ENCODE data around the gene PSME1. TPM values are rescaled to one million over a fixed set of nuclear protein-coding genes. Genes with fewer than 3 reads are reported as not detected.

The PSME1 gene
- polyA plus RNA-seq, 2 of the 4 experiments (the other 2 are of a cell fraction), result 83.6 to 124 TPM

DNA sequence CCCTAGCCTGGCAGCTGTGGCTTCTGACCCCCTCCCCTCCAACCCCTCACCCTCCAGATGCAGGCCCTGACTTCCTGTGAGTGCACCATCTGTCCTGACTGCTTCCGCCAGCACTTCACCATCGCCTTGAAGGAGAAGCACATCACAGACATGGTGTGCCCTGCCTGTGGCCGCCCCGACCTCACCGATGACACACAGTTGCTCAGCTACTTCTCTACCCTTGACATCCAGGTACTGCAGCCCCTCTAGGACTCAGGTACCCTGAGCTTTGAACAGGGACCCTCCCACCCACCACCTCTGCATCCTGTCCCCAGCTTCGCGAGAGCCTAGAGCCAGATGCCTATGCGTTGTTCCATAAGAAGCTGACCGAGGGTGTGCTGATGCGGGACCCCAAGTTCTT, 19.1 kb downstream of the PSME1 start (continued):
- no peak for TF ChIP-seq POLR2AphosphoS2 (conservative IDR thresholded peaks at IDR 0.05; ENCODE audit: low read length)
- TF ChIP-seq EP300 (IDR thresholded peaks at IDR 0.05), result no peak

DNA sequence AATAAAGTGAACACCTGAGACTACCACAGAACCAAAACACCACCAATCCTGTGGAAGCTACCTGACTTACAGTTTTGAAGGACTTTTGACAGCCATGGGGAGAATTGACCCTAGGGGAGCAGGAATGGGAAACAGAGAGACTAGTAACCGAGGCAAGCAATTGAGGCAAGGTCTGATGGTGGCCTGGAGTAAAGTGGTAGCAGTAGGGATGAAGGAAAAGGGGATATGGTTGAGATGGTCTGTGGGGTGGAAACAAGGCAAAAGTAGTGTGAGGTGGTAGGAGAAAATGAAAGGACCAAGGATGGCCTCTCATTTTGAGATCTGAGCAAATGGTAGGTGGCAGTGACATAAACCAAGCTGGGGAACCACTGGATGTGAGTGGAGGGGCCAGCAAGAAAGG, 20.8 kb downstream of the PSME1 start:
- 93% methylated on average over 1 of the region's 1 CpG for WGBS (ENCODE audit: missing lambda C conversion rate)
- no peak for DNase-seq (ENCODE audit: low read depth in 1 of 2, low spot score in 1 of 2)
- no peak for FAIRE-seq
- no peak for TF ChIP-seq FOSB (CRISPR knock-in tag; IDR thresholded peaks at IDR 0.05)
- TF ChIP-seq CEBPB (IDR thresholded peaks at IDR 0.05), result no peak
- TF ChIP-seq, protein P1, sequence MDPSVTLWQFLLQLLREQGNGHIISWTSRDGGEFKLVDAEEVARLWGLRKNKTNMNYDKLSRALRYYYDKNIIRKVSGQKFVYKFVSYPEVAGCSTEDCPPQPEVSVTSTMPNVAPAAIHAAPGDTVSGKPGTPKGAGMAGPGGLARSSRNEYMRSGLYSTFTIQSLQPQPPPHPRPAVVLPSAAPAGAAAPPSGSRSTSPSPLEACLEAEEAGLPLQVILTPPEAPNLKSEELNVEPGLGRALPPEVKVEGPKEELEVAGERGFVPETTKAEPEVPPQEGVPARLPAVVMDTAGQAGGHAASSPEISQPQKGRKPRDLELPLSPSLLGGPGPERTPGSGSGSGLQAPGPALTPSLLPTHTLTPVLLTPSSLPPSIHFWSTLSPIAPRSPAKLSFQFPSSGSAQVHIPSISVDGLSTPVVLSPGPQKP (IDR thresholded peaks at IDR 0.05; ENCODE audit: low read depth, low read length), result no peak
- TF ChIP-seq RAD21 (conservative IDR thresholded peaks at IDR 0.05 in 1 of 2, IDR thresholded peaks at IDR 0.05 in 1 of 2), result no peak
- no peak for TF ChIP-seq HOXA7 (CRISPR knock-in tag; IDR thresholded peaks at IDR 0.05)
- TF ChIP-seq, protein P2, sequence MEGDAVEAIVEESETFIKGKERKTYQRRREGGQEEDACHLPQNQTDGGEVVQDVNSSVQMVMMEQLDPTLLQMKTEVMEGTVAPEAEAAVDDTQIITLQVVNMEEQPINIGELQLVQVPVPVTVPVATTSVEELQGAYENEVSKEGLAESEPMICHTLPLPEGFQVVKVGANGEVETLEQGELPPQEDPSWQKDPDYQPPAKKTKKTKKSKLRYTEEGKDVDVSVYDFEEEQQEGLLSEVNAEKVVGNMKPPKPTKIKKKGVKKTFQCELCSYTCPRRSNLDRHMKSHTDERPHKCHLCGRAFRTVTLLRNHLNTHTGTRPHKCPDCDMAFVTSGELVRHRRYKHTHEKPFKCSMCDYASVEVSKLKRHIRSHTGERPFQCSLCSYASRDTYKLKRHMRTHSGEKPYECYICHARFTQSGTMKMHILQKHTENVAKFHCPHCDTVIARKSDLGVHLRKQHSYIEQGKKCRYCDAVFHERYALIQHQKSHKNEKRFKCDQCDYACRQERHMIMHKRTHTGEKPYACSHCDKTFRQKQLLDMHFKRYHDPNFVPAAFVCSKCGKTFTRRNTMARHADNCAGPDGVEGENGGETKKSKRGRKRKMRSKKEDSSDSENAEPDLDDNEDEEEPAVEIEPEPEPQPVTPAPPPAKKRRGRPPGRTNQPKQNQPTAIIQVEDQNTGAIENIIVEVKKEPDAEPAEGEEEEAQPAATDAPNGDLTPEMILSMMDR (IDR thresholded peaks at IDR 0.05), result no peak
- no peak for TF ChIP-seq RFX5 (IDR thresholded peaks at IDR 0.05)
- TF ChIP-seq, protein P3, sequence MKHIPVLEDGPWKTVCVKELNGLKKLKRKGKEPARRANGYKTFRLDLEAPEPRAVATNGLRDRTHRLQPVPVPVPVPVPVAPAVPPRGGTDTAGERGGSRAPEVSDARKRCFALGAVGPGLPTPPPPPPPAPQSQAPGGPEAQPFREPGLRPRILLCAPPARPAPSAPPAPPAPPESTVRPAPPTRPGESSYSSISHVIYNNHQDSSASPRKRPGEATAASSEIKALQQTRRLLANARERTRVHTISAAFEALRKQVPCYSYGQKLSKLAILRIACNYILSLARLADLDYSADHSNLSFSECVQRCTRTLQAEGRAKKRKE (CRISPR knock-in tag; IDR thresholded peaks at IDR 0.05; ENCODE audit: low read depth), result no peak
- no peak for TF ChIP-seq MYC (IDR thresholded peaks at IDR 0.05; ENCODE audit: borderline replicate concordance, low read length)
- ATAC-seq, result no peak
- ChIA-PET CTCF (interaction anchor here (0.9 to 4.3 kb wide), 3 partner anchors 11 to 48 kb away, joined by 3 to 15 read pairs (median 3); partner anchors contain the start of gene PSME2), POLR2A (interaction anchor here (0.9 kb wide), 1 partner anchor 10 kb away, joined by 3 read pairs; the partner anchor contains the start of gene PSME2)
- no peak overlapping the region for H3K4me2 ChIP-seq
- H3K27ac ChIP-seq, result no peak overlapping the region
- peaks cover 20% of the 10 kb centered on the region for H3K4me1 ChIP-seq
- no peaks in the 10 kb centered on the region for H3K9me3 ChIP-seq
- no peak overlapping the region for H3K4me3 ChIP-seq

DNA sequence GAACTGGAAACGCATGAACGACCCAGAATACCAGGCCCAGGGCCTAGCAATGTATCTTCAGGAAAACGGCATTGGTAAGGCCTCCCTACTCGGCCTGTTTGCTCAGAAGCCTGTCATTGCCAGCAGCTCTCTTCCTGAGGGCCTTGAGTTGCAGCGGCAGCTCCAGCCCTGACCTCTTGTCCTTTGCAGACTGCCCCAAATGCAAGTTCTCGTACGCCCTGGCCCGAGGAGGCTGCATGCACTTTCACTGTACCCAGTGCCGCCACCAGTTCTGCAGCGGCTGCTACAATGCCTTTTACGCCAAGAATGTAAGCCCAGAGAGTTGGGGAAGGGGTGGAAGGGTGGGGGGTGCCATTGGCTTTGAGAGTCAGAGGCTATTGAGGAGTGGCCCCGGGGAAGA, 21.3 kb downstream of the PSME1 start:
- no peak for ATAC-seq

More for the DNA sequence above, 21.3 kb downstream of the PSME1 start:
- TF ChIP-seq HDAC2 (IDR thresholded peaks at IDR 0.05) (no peak), JUNB (IDR thresholded peaks at IDR 0.05) (no peak), RARB (CRISPR knock-in tag; IDR thresholded peaks at IDR 0.05) (no peak), MAZ (IDR thresholded peaks at IDR 0.05; ENCODE audit: borderline replicate concordance, low read depth, low read length) (no peak)
- TF ChIP-seq, protein P4, sequence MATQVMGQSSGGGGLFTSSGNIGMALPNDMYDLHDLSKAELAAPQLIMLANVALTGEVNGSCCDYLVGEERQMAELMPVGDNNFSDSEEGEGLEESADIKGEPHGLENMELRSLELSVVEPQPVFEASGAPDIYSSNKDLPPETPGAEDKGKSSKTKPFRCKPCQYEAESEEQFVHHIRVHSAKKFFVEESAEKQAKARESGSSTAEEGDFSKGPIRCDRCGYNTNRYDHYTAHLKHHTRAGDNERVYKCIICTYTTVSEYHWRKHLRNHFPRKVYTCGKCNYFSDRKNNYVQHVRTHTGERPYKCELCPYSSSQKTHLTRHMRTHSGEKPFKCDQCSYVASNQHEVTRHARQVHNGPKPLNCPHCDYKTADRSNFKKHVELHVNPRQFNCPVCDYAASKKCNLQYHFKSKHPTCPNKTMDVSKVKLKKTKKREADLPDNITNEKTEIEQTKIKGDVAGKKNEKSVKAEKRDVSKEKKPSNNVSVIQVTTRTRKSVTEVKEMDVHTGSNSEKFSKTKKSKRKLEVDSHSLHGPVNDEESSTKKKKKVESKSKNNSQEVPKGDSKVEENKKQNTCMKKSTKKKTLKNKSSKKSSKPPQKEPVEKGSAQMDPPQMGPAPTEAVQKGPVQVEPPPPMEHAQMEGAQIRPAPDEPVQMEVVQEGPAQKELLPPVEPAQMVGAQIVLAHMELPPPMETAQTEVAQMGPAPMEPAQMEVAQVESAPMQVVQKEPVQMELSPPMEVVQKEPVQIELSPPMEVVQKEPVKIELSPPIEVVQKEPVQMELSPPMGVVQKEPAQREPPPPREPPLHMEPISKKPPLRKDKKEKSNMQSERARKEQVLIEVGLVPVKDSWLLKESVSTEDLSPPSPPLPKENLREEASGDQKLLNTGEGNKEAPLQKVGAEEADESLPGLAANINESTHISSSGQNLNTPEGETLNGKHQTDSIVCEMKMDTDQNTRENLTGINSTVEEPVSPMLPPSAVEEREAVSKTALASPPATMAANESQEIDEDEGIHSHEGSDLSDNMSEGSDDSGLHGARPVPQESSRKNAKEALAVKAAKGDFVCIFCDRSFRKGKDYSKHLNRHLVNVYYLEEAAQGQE (IDR thresholded peaks at IDR 0.05), result no peak
- CTCF ChIA-PET, result interaction anchor here (0.9 to 4.3 kb wide), 4 partner anchors 11 to 99 kb away, joined by 3 to 15 read pairs (median 3); partner anchors contain the start of gene PSME2
- Histone ChIP-seq H3K4me3 (no peak overlapping the region), H3K4me1 (peaks cover 25% of the 10 kb centered on the region), H3K27ac (no peak overlapping the region), H3K4me2 (no peak overlapping the region), H3K9me3 (no peaks in the 10 kb centered on the region)
- FAIRE-seq (no peak), DNase-seq (ENCODE audit: low read depth in 1 of 2, low spot score in 1 of 2) (no peak)
- POLR2A ChIA-PET, result interaction anchor here (0.9 kb wide), 1 partner anchor 11 kb away, joined by 3 read pairs; the partner anchor contains the start of gene PSME2
- WGBS (ENCODE audit: missing lambda C conversion rate), result 91% methylated on average over 12 of the region's 12 CpGs

Measured in A549 (cell line).